Liver (tissue), 3 donors: ENCODE measurements around the gene MICAL2.

Experiments used
- EGR1 ChIP-seq, 2 donors: IDR thresholded peaks; 2 replicates each; pipeline ENCODE4 v1.6.1; 2016 to 2018; ENCODE audit warnings: antibody characterized with exemption in 2 of 2, low read depth in 2 of 2
- GABPA ChIP-seq, 2 donors: IDR thresholded peaks in 1 of 2; conservative IDR thresholded peaks in 1 of 2; 2 replicates each; pipeline ENCODE4 v1.6.1; 2016; ENCODE audit warnings: antibody characterized with exemption in 2 of 2, mild to moderate bottlenecking in 1 of 2, moderate library complexity in 1 of 2
- YY1 ChIP-seq: IDR thresholded peaks from 2 replicates; pipeline ENCODE4 v1.6.1; 2016; ENCODE audit warnings: antibody characterized with exemption, mild to moderate bottlenecking
- TF ChIP-seq, protein P1 (sequence below): fragments of 150-350 bp; IDR thresholded peaks from 2 replicates; pipeline ENCODE4 v1.5.1; 2017; ENCODE audit warnings: improper control_type of control experiment, low read depth, low read length; ENCODE audit not compliant: missing input control
- donor health status: healthy.
- donor health status: healthy.

DNA sequence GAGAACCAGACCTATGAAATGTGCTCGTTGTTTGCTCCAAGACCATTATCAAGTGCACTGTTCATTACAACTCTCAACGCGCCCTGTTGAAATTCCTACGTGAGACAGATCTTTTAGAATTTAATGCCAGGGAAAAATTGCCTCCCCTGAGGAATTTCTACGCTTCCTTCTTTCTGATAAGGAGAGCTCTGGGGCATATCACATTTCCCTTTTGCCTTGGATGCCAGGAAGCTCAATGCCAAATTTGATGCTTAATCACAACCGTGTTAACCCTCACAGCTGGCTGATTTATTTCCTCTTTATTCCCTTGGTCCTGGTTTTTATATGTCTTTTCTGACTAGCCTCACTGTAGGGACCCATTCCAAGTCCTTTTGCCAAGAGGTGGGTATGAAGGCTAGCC is 109.4 kb downstream of the MICAL2 start:
- TF ChIP-seq, protein P1, sequence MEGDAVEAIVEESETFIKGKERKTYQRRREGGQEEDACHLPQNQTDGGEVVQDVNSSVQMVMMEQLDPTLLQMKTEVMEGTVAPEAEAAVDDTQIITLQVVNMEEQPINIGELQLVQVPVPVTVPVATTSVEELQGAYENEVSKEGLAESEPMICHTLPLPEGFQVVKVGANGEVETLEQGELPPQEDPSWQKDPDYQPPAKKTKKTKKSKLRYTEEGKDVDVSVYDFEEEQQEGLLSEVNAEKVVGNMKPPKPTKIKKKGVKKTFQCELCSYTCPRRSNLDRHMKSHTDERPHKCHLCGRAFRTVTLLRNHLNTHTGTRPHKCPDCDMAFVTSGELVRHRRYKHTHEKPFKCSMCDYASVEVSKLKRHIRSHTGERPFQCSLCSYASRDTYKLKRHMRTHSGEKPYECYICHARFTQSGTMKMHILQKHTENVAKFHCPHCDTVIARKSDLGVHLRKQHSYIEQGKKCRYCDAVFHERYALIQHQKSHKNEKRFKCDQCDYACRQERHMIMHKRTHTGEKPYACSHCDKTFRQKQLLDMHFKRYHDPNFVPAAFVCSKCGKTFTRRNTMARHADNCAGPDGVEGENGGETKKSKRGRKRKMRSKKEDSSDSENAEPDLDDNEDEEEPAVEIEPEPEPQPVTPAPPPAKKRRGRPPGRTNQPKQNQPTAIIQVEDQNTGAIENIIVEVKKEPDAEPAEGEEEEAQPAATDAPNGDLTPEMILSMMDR = no peak
- TF ChIP-seq EGR1 (IDR thresholded peaks at IDR 0.05; ENCODE audit: low read depth in 2 of 2) (no peak), YY1 (no peak), GABPA (IDR thresholded peaks at IDR 0.05 in 1 of 2, conservative IDR thresholded peaks at IDR 0.05 in 1 of 2) (no peak)
